NCI-H2029 treated with DMSO at 0.1 percent for 48 hours (cell line): ENCODE results near the gene INPP4B.
"Not testable (repeated sequence)": the region's sequence is repeated elsewhere in the genome, so short reads cannot be mapped to it uniquely, and the experiment has no call there.

ENCODE experiments used
- DNase-seq: peaks from one replicate; lab custom pipeline; 2025; lab: John Stamatoyannopoulos, UW

The INPP4B gene

GRCh38 chr4:142411993-142412392 lies 434.1 kb downstream of the INPP4B start:
- no peak for DNase-seq

GRCh38 chr4:142408003-142408441 lies 438.1 kb downstream of the INPP4B start:
- DNase-seq: no peak

GRCh38 chr4:142407596-142407995 lies 438.5 kb downstream of the INPP4B start:
- DNase-seq: no peak

GRCh38 chr4:142406917-142407501 lies 439.1 kb downstream of the INPP4B start:
- no peak for DNase-seq

DNA sequence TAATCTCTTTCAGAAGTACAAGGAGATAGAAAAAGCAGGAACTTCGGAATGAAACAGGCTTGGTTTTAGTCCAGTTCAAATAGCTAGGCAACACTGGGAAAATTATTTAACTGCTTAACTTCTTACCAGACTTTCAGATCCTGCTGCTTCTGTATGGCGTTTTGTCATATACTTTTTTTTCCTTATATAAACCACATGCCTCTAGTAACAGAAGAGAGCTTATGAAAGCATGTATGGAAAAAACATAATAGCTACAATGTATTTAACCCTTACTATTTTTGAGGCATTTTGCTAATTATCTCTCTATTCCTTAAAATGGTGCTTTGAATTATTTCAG lies 439.6 kb downstream of the INPP4B start:
- DNase-seq: no peak

DNA sequence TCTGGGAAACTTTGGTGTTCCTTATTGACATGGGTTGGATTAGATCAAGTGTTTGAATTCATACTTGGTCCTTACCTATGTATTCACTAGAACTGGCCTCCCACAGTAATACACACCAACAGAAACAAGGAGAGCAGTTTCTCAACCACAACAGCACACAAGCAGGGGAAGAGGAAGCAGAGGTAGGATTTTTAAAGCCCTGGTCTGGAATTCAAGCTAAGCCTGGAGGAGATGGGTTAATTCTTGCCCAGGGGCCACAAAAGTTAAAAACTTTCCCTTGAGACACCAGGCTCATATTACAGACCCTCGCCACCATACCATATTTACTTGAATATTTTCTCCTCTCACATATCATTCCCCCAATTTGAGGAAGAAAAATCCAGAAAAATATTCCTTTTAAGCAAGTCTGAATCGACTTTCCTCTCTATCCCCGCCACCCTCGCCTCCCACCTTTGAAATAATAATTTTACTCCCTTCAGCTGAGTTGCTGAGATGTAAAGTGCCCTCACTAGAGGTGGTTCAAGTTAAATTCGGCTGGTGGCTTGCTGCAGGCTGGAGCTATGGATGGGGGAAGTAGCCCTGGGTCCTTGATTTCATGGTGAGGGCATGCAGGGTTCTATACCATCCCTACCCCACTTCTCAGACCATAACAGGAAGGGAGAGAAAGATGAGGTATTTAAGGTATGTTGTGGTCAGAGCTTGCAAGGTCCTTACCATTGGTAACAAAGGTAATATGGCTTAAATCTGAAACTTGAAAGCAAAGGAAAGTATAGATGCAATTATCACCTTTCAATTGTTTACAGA lies 440.2 kb downstream of the INPP4B start:
- no peak for DNase-seq

- DNase-seq: no peak
These were observed 440.9 kb downstream of the INPP4B start for GRCh38 chr4:142405021-142405694.

DNA sequence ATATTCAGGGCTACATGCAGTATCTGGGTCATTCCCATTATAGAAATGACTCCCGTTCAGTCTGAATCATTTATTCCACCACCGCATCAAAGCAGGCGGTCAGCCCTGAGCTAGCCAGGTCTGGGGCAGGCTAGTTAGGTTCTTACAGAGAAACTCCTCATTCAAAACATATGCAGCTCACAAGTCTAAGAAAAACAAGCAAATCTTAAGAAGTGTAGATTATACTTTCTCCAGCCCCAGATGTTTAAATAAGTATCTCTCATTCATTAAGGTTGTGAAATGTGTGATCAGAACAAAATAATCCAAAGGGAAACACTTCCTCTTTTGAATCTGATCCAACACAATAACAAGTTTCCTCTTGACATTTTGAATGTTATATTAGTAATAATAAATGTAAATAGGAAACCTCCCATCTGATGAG lies 441.9 kb downstream of the INPP4B start:
- DNase-seq: no peak

- no peak for DNase-seq
These were observed 443.2 kb downstream of the INPP4B start for GRCh38 chr4:142402900-142403299.

GRCh38 chr4:142402156-142402555 lies 443.9 kb downstream of the INPP4B start:
- no peak for DNase-seq

DNA sequence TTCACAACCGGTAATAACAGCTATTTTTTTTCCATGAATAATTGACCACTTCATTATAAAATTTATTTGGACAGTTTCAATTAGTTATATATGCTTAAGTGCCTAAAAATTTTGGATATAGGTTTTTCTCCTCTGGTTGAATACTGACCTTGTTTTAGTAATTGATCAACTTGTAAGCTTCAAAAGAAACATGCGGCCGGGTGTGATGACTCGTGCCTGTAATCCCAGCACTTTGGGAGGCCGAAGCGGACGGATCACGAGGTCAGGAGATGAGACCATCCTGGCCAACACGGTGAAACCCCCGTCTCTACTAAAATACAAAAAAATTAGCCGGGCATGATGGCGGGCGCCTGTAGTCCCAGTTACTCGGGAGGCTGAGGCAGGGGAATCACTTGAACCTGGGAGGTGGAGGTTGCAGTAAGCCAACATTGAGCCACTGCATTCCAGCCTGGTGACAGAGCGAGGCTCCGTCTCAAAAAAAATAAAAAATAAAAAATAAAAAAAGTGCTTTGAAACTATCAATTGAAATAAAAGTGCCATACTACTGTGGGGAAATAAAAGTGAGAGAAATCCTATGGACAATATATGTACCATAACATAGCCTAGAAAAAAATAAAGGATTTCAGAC lies 448.6 kb downstream of the INPP4B start:
- not testable (repeated sequence) for DNase-seq

- DNase-seq: no peak
These were observed 449.8 kb downstream of the INPP4B start for GRCh38 chr4:142396279-142396678.

- no peak for DNase-seq
These were observed 453.0 kb downstream of the INPP4B start for GRCh38 chr4:142393127-142393526.

- DNase-seq: no peak
These were observed 459.2 kb downstream of the INPP4B start for GRCh38 chr4:142386856-142387255.

DNA sequence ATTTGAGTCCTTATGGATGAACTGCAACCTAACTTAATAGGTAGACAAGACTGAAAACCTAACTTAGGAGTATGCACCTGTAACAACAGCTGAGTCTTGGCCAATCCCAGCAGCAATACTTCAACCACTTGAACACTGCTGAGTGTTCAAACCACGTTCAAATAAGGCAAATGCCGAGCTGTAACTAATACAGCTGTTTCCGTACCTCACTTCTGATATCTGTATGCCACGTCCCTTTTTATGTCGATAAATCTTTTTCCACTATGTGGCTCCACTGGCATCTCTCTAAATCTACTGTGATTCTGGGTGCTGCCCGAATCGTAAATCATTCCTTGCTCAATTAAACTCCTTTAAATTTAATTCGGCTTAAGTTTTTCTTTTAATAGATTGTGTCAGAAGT lies 459.7 kb downstream of the INPP4B start:
- no peak for DNase-seq

- no peak for DNase-seq
These were observed 462.2 kb downstream of the INPP4B start for GRCh38 chr4:142383800-142384470.

- DNase-seq: no peak
These were observed 462.7 kb downstream of the INPP4B start for GRCh38 chr4:142383354-142383753.

DNA sequence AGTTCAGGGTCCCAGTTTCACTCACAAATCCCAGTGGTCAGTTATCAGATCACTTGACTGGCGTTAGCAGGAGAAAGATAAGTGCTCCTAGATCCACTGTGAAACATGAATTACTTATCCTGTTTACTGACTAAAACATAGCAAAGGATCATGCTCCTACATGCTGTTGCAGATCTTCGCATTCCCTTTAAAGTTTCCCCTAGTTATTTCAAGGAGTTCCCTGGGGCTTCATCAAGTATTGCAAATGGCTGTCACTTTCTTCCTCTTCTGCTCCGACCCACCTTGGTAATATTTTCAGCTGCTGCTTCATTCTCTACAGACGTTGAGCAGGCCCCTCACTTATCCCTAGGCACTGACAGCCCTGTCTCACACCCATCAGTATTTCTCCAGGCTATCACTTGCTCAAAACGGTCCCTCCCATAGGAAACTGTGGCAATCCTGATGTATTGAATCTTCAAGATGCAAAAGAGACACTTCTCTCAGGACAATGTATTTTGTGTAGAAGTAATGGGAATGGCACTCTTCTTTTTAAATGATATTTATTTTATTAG lies 466.0 kb downstream of the INPP4B start:
- DNase-seq: no peak

- DNase-seq: no peak
These were observed 466.6 kb downstream of the INPP4B start for GRCh38 chr4:142379277-142380051.

DNA sequence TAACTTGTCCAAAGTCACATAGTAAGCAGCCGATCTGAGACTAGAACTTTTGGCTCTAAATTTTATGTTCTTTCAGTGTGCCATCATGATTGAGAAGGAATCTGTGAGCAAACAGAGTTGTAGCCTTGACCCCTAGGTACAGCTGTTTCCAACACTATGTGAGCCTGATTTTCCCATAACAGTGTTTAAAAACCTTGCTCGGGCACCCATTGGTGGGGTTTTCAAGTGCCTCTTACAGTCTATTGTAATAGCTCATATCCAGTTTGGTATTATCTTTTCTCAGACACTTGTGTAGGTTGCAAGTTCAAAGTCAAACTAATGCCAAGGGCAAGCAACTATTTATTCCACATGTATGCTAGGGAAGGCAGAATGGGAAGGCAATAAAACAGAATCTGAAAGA lies 467.9 kb downstream of the INPP4B start:
- no peak for DNase-seq
